GM12865 (cell line): ENCODE results near the gene LHFPL2.
A peak's percentile ranks its signal among the peaks of the same experiment; 100 is the strongest.

Experiments
- DNase-seq: peaks from one replicate; pipeline ENCODE4 v3.0.0; 2010; ENCODE audit warnings: low read depth
- H3K4me3 ChIP-seq: 2 replicates; pipeline ENCODE4 v1.5.1; 2011; ENCODE audit warnings: mild to moderate bottlenecking, low read depth, low read length, control low read depth
- CTCF ChIP-seq: IDR thresholded peaks from 2 replicates; pipeline ENCODE4 v1.5.1; 2011; ENCODE audit warnings: low read length, control low read depth, low read depth, inconsistent platforms; ENCODE audit not compliant: insufficient read depth; ENCODE audit errors: missing control alignments

LHFPL2 gene

GRCh38 chr5:78598973-78599372 is 49.6 kb downstream of the LHFPL2 start:
- H3K4me3 ChIP-seq, result no peak overlapping the region
- DNase-seq, result no peak
- TF ChIP-seq CTCF, result no peak

- DNase-seq, result no peak
- H3K4me3 ChIP-seq, result no peak overlapping the region
- no peak for TF ChIP-seq CTCF
These were observed 50.6 kb downstream of the LHFPL2 start for GRCh38 chr5:78597974-78598371.

GRCh38 chr5:78597068-78597973 is 51.3 kb downstream of the LHFPL2 start:
- DNase-seq, result no peak
- TF ChIP-seq CTCF, result no peak
- no peak overlapping the region for H3K4me3 ChIP-seq

GRCh38 chr5:78595458-78595921 is 53.1 kb downstream of the LHFPL2 start:
- TF ChIP-seq CTCF, result no peak
- no peak for DNase-seq
- no peak overlapping the region for H3K4me3 ChIP-seq

- peak; percentile 30 for DNase-seq
- no peak overlapping the region for H3K4me3 ChIP-seq
- no peak for TF ChIP-seq CTCF
These were observed 53.7 kb downstream of the LHFPL2 start for GRCh38 chr5:78594610-78595457.

- no peak for TF ChIP-seq CTCF
- DNase-seq, result no peak
- no peak overlapping the region for H3K4me3 ChIP-seq
These were observed 54.6 kb downstream of the LHFPL2 start for GRCh38 chr5:78594021-78594420.
